Subcutaneous abdominal adipose tissue (tissue), 5 donors: Measurements from ENCODE around the gene SPNS2.

ENCODE experiments used
- H3K27ac ChIP-seq: one replicate; pipeline ENCODE4 v1.7.0; 2013; ENCODE audit warnings: low read depth, mild to moderate bottlenecking, inconsistent platforms, low read length, moderate library complexity
- H3K27me3 ChIP-seq, 5 donors: one replicate each; pipeline ENCODE4 v1.7.0; 2013; ENCODE audit warnings: low read length in 5 of 5, inconsistent platforms in 1 of 5; ENCODE audit not compliant: control insufficient read depth in 5 of 5, insufficient read depth in 4 of 5
- H3K36me3 ChIP-seq, 5 donors: one replicate each; pipeline ENCODE4 v1.7.0; 2013; ENCODE audit warnings: low read length in 5 of 5; ENCODE audit not compliant: control insufficient read depth in 5 of 5, insufficient read depth in 5 of 5
- H3K4me1 ChIP-seq, 5 donors: one replicate each; pipeline ENCODE4 v1.7.0; 2013; ENCODE audit warnings: low read length in 5 of 5, mild to moderate bottlenecking in 3 of 5, moderate library complexity in 1 of 5; ENCODE audit not compliant: control insufficient read depth in 5 of 5, insufficient read depth in 5 of 5
- H3K4me3 ChIP-seq, 5 donors: one replicate each; pipeline ENCODE4 v1.7.0; 2013; ENCODE audit warnings: low read length in 5 of 5, low read depth in 1 of 5
- H3K9ac ChIP-seq, 5 donors: one replicate each; pipeline ENCODE4 v1.7.0; 2013; ENCODE audit warnings: low read length in 5 of 5, mild to moderate bottlenecking in 4 of 5, moderate library complexity in 3 of 5
- H3K9me3 ChIP-seq, 5 donors: one replicate each; pipeline ENCODE4 v1.7.0; 2013; ENCODE audit warnings: low read length in 5 of 5; ENCODE audit not compliant: control insufficient read depth in 5 of 5
- donor health status: healthy.
- donor health status: healthy.
- donor health status: healthy.
- donor health status: healthy.
- donor health status: healthy.

SPNS2 gene, protein sequence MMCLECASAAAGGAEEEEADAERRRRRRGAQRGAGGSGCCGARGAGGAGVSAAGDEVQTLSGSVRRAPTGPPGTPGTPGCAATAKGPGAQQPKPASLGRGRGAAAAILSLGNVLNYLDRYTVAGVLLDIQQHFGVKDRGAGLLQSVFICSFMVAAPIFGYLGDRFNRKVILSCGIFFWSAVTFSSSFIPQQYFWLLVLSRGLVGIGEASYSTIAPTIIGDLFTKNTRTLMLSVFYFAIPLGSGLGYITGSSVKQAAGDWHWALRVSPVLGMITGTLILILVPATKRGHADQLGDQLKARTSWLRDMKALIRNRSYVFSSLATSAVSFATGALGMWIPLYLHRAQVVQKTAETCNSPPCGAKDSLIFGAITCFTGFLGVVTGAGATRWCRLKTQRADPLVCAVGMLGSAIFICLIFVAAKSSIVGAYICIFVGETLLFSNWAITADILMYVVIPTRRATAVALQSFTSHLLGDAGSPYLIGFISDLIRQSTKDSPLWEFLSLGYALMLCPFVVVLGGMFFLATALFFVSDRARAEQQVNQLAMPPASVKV

DNA sequence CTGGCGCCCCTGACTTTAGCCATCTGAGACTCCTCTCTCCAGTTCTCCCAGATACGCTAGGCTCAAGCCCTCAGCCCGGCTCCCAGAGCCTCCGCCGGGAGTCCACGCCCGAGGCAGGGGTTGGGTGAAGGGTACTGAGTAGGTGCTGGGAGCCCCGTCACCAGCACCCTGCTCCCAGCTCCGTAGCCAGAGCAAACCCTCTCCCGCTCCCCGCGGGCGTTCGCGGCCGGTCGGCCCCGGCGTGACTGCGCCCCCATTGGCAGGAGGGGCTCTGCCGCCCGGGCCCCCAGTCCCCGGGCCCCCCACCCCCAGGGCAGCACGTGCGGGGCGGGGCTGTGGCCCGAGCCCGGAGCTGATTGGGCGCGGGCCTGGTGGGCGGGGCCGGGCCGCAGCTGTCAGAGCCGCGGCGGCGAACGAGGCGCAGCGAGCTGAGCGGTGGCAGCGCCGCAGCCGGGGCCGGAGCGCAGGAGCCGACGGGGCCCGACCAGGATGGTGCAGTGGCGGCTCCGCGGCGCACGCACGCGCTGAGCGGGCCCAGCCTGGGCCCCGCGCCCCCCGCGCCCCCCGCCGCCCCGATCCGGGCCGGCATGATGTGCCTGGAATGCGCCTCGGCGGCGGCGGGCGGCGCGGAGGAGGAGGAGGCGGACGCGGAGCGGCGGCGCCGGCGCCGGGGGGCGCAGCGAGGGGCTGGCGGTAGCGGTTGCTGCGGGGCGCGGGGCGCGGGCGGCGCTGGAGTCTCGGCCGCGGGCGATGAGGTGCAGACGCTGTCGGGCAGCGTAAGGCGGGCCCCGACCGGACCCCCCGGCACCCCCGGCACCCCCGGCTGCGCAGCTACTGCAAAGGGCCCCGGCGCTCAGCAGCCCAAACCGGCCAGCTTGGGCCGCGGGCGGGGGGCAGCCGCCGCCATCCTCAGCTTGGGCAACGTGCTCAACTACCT is at the start of gene SPNS2:
TSS of gene SPNS2 (plus strand) at position 421 of the 937 bp plus-strand sequence. CDS start at position 588, 167 bp downstream.
- peaks cover 4 to 50% (median 32%) of the 10 kb centered on the region in 5 donors for H3K4me1 ChIP-seq
- H3K4me3 ChIP-seq = peak within 1 kb of the TSS; percentile 54 to 84 (median 69)
- peaks cover 6 to 33% (median 28%) of the 10 kb centered on the region in 5 donors for H3K27me3 ChIP-seq
- H3K27ac ChIP-seq = no peak within 1 kb of the TSS
- H3K36me3 ChIP-seq = no peaks in the 10 kb centered on the region
- H3K9me3 ChIP-seq = no peaks in the 10 kb centered on the region
- peak within 1 kb of the TSS in 3 of 5 donors; percentile 59 to 79 (median 64) for H3K9ac ChIP-seq

DNA sequence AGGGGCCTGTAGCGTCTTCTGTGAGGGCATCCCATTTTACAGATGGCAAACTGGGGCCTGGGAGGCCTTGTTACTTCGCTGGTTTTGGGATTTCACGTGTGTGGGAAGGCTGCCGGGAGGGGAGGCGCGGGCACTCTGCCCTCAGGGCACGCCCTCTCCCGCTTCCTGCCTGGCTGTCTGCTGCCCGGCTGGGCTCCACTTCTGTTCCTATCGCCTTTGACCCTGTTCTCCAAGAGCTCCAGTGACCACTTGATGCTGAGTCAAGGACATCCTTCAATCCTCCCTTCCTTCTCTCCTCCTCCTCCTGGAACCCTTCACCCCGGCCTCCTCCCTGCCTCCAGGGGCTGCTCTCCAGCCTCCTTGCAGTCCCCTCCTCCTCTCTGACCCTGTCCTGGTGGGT is 48.9 kb upstream of the SPNS2 start:
- H3K36me3 ChIP-seq = no peaks in the 10 kb centered on the region
- no peak overlapping the region for H3K9ac ChIP-seq
- H3K27me3 ChIP-seq = peaks cover 0 to 3% (median 2%) of the 10 kb centered on the region in 5 donors
- H3K4me3 ChIP-seq = no peak overlapping the region
- H3K27ac ChIP-seq = no peak overlapping the region
- H3K4me1 ChIP-seq = peaks cover 0 to 32% (median 7%) of the 10 kb centered on the region in 5 donors
- H3K9me3 ChIP-seq = no peaks in the 10 kb centered on the region

DNA sequence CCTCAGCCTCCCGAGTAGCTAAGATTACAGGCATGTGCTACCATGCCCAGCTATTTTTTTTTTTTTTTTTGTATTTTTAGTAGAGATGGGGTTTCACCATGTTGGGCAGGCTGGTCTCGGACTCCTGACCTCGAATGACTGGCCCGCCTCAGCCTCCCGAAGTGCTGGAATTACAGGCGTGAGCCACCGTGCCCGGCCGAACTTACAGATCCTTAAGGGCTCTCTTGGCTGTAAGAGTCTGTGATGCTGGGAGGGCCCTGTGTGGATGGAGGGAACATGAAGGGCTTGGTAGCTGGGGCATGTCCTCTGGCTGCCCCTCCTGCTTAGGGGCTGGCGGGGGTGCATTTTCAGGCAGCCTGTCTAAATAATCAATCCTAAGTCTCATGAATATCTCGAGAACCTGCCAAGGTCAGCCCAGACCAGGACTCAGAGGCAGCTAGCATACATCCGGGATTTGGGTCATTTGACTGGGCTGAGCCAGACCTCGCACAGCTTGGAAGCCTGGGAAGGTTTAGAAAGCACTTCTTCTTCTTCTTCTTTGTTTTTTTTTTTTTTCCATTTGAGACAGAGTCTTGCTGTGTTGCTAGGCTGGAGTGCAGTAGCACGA is 47.9 kb upstream of the SPNS2 start:
- H3K27ac ChIP-seq = no peak overlapping the region
- peaks cover 0 to 3% (median 2%) of the 10 kb centered on the region in 5 donors for H3K27me3 ChIP-seq
- no peaks in the 10 kb centered on the region for H3K36me3 ChIP-seq
- H3K9ac ChIP-seq = no peak overlapping the region
- H3K4me1 ChIP-seq = peaks cover 0 to 32% (median 7%) of the 10 kb centered on the region in 5 donors
- no peaks in the 10 kb centered on the region for H3K9me3 ChIP-seq
- H3K4me3 ChIP-seq = no peak overlapping the region

DNA sequence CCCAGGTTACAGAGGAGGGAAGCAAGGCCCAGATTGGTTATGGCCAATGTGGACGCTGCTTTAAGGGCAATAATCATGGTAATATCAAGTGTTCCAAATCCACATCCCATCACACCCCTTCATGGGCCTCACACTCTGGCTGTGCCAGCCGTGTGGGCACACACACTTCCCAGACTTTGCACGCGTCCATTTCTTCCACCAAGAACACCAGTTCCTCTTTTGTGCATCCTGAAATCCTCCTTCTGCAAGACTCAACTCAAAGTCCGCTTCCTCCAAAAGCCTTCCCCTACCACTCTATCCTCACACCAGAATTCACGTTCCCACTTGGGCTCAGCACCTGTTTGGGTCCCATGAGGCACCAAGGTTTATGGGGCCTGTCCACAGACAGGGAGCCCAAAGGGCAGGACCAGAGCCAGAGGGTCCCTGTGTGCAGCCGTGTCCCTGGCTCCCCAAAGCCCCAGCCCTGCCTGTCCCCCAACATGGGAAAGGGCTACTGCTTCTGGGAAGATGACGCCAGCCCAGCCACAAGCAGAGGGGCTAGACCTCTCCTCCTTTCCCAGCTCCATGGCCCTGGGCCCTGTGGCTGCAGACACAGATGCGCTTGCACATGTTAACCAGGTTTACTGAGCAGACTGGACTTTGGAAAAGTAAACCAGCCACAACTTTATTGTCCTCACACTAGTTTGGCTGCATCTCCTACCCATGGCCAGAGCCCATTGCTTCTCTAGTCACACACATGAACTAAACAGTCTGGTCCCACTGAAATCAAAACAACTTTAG is 44.7 kb upstream of the SPNS2 start:
- Histone ChIP-seq H3K9me3 (no peaks in the 10 kb centered on the region), H3K27me3 (peaks cover 0 to 3% (median 0%) of the 10 kb centered on the region in 5 donors), H3K4me3 (no peak overlapping the region), H3K36me3 (no peaks in the 10 kb centered on the region), H3K27ac (no peak overlapping the region), H3K9ac (no peak overlapping the region), H3K4me1 (peaks cover 0 to 12% (median 7%) of the 10 kb centered on the region in 5 donors)

GRCh38 chr17:4460661-4461060 is 38.0 kb upstream of the SPNS2 start:
- Histone ChIP-seq H3K9me3 (peaks cover 0 to 6% (median 5%) of the 10 kb centered on the region in 5 donors), H3K4me1 (no peaks in the 10 kb centered on the region), H3K36me3 (no peaks in the 10 kb centered on the region), H3K27me3 (no peaks in the 10 kb centered on the region), H3K27ac (no peak overlapping the region), H3K9ac (no peak overlapping the region), H3K4me3 (no peak overlapping the region)

- H3K9me3 ChIP-seq = peaks cover 0 to 6% (median 5%) of the 10 kb centered on the region in 5 donors
- H3K4me3 ChIP-seq = no peak overlapping the region
- no peaks in the 10 kb centered on the region for H3K27me3 ChIP-seq
- H3K4me1 ChIP-seq = no peaks in the 10 kb centered on the region
- H3K36me3 ChIP-seq = no peaks in the 10 kb centered on the region
- no peak overlapping the region for H3K9ac ChIP-seq
- no peak overlapping the region for H3K27ac ChIP-seq
These were observed 34.7 kb upstream of the SPNS2 start for GRCh38 chr17:4463818-4464476.

DNA sequence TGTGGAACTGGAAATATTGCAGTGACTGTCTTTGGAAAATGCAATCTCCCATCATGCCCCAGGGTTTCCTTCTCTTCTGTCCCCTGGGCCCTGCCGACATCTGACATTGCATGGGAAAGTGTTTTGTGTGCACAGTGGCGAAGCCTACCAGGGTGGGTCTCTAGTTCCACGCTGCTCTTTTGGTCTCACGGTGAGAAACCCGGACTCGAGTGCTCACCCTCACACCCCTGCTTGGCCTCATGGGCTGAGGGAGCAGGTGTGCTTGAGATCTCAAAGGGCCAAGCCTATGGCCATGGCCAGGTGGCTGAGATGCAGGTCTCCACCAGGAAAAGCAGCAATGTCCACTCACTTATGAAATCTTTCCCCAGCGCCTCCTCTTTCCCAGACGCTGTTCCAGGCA is 32.9 kb upstream of the SPNS2 start:
- Histone ChIP-seq H3K9me3 (no peaks in the 10 kb centered on the region), H3K27me3 (no peaks in the 10 kb centered on the region), H3K36me3 (no peaks in the 10 kb centered on the region), H3K4me3 (no peak overlapping the region), H3K27ac (no peak overlapping the region), H3K4me1 (no peaks in the 10 kb centered on the region), H3K9ac (no peak overlapping the region)

- Histone ChIP-seq H3K9ac (no peak overlapping the region), H3K27me3 (no peaks in the 10 kb centered on the region), H3K9me3 (no peaks in the 10 kb centered on the region), H3K36me3 (no peaks in the 10 kb centered on the region), H3K4me3 (no peak overlapping the region), H3K27ac (no peak overlapping the region), H3K4me1 (no peaks in the 10 kb centered on the region)
These were observed 31.4 kb upstream of the SPNS2 start for GRCh38 chr17:4467287-4467686.

- Histone ChIP-seq H3K9me3 (no peaks in the 10 kb centered on the region), H3K4me1 (peaks cover 0 to 9% (median 0%) of the 10 kb centered on the region in 5 donors), H3K9ac (no peak overlapping the region), H3K4me3 (no peak overlapping the region), H3K27ac (no peak overlapping the region), H3K27me3 (no peaks in the 10 kb centered on the region), H3K36me3 (no peaks in the 10 kb centered on the region)
These were observed 29.1 kb upstream of the SPNS2 start for GRCh38 chr17:4469552-4469951.
